ENCODE measurements around the gene OMP. TPM values are rescaled to one million over a fixed set of nuclear protein-coding genes. Genes with fewer than 3 reads are reported as not detected.

OMP gene
- polyA plus RNA-seq, 1 donor from 2014 or later = not detected

- Histone ChIP-seq H3K27ac (ENCODE audit: low read length) (no peak overlapping the region), H2AFZ (ENCODE audit: low read depth, low read length) (no peak overlapping the region), H3K4me2 (ENCODE audit: low read length) (no peak overlapping the region), H3K27me3 (ENCODE audit: insufficient read depth, low read depth, low read length) (no peaks in the 10 kb centered on the region), H3K9me3 (ENCODE audit: low read length) (no peaks in the 10 kb centered on the region), H3K36me3 (ENCODE audit: insufficient read depth, low read length) (no peaks in the 10 kb centered on the region), H3K79me2 (replicated peaks; ENCODE audit: insufficient read depth, low read length) (no peaks in the 10 kb centered on the region), H3K4me3 (ENCODE audit: low read length) (no peak overlapping the region), H4K20me1 (ENCODE audit: insufficient read depth) (no peaks in the 10 kb centered on the region), H3F3A (ENCODE audit: insufficient read depth, low read length, poor library complexity, severe bottlenecking) (no peaks in the 10 kb centered on the region), H3K9me2 (ENCODE audit: insufficient read depth, low read length) (no peaks in the 10 kb centered on the region), H3K9ac (ENCODE audit: low read length) (no peak overlapping the region)
- TF ChIP-seq CTCF (IDR thresholded peaks at IDR 0.05; ENCODE audit: poor library complexity, severe bottlenecking) = no peak
- TF ChIP-seq REST (IDR thresholded peaks at IDR 0.05; ENCODE audit: borderline replicate concordance) = no peak
- no peak for TF ChIP-seq SMC3 (conservative IDR thresholded peaks at IDR 0.05; ENCODE audit: poor library complexity)
- TF ChIP-seq EP300 (conservative IDR thresholded peaks at IDR 0.05; ENCODE audit: poor library complexity, severe bottlenecking) = no peak
- no peak for TF ChIP-seq TAF1 (IDR thresholded peaks at IDR 0.05; ENCODE audit: low read depth)
- TF ChIP-seq MXI1 (conservative IDR thresholded peaks at IDR 0.05; ENCODE audit: poor library complexity, severe bottlenecking) = no peak
Measured at GRCh38 chr11:77129069-77129841, 26.6 kb downstream of the OMP start.

GRCh38 chr11:77129842-77130756 is 27.5 kb downstream of the OMP start:
- Histone ChIP-seq H3K9me2 (ENCODE audit: insufficient read depth, low read length) (no peaks in the 10 kb centered on the region), H3K27me3 (ENCODE audit: insufficient read depth, low read depth, low read length) (no peaks in the 10 kb centered on the region), H3K79me2 (replicated peaks; ENCODE audit: insufficient read depth, low read length) (no peaks in the 10 kb centered on the region), H3K9me3 (ENCODE audit: low read length) (no peaks in the 10 kb centered on the region), H2AFZ (ENCODE audit: low read depth, low read length) (no peak overlapping the region), H3F3A (ENCODE audit: insufficient read depth, low read length, poor library complexity, severe bottlenecking) (no peaks in the 10 kb centered on the region), H3K4me2 (ENCODE audit: low read length) (no peak overlapping the region), H4K20me1 (ENCODE audit: insufficient read depth) (no peaks in the 10 kb centered on the region), H3K9ac (ENCODE audit: low read length) (no peak overlapping the region), H3K27ac (ENCODE audit: low read length) (no peak overlapping the region), H3K36me3 (ENCODE audit: insufficient read depth, low read length) (no peaks in the 10 kb centered on the region), H3K4me3 (ENCODE audit: low read length) (no peak overlapping the region)
- TF ChIP-seq RAD21 (conservative IDR thresholded peaks at IDR 0.05) (no peak), POLR2AphosphoS5 (IDR thresholded peaks at IDR 0.05) (no peak), MXI1 (conservative IDR thresholded peaks at IDR 0.05; ENCODE audit: poor library complexity, severe bottlenecking) (no peak), EZH2 (IDR thresholded peaks at IDR 0.05; ENCODE audit: borderline replicate concordance, insufficient read depth, low read length, poor library complexity, severe bottlenecking) (no peak), TAF1 (IDR thresholded peaks at IDR 0.05; ENCODE audit: low read depth) (no peak), SMC3 (conservative IDR thresholded peaks at IDR 0.05; ENCODE audit: poor library complexity) (no peak), REST (IDR thresholded peaks at IDR 0.05; ENCODE audit: borderline replicate concordance) (no peak), EP300 (conservative IDR thresholded peaks at IDR 0.05; ENCODE audit: poor library complexity, severe bottlenecking) (no peak), CTCF (IDR thresholded peaks at IDR 0.05; ENCODE audit: poor library complexity, severe bottlenecking) (no peak)
